Measurements from ENCODE around the gene KIF16B.

Gene KIF16B

DNA sequence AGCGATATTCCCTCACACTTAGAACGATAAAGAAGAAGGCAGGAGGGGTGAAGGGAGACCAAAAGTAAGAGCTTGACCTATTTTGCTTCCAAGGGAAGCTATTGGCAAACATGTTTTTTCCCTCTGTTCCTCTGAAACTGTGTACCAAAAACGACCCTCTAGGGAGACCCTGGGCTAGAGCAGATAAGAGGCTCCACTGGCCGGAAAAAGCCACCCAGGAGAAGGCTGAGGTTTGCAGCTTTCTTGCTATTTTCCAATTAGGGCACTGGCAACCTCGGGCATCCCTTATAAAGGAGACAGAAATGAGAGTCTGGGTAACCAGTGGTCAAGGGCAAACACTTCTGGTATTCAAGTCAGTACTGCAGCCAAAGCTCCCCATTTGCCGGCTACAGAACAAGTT lies 168.0 kb downstream of the KIF16B start:
- no peak for DNase-seq
- Histone ChIP-seq H3K4me2 (ENCODE audit: insufficient read depth, low read length) (no peak overlapping the region), H4K20me1 (ENCODE audit: insufficient read depth, low read length) (no peaks in the 10 kb centered on the region), H3K79me2 (ENCODE audit: insufficient read depth, low read length) (no peaks in the 10 kb centered on the region), H3K4me3 (ENCODE audit: low read depth in 1 of 2, low read length in 2 of 2) (no peak overlapping the region), H3K27ac (ENCODE audit: low read length) (no peak overlapping the region), H3K9ac (ENCODE audit: low read depth, low read length) (no peak overlapping the region), H2AFZ (ENCODE audit: low read depth, low read length) (no peak overlapping the region), H3K36me3 (ENCODE audit: insufficient read depth, low read length) (no peaks in the 10 kb centered on the region), H3K9me3 (ENCODE audit: insufficient read depth, low read length, severe bottlenecking) (no peaks in the 10 kb centered on the region), H3K4me1 (ENCODE audit: insufficient read depth, low read length) (no peaks in the 10 kb centered on the region), H3K27me3 (ENCODE audit: insufficient read depth, low read length, poor library complexity) (no peaks in the 10 kb centered on the region)
- TF ChIP-seq, protein P1, sequence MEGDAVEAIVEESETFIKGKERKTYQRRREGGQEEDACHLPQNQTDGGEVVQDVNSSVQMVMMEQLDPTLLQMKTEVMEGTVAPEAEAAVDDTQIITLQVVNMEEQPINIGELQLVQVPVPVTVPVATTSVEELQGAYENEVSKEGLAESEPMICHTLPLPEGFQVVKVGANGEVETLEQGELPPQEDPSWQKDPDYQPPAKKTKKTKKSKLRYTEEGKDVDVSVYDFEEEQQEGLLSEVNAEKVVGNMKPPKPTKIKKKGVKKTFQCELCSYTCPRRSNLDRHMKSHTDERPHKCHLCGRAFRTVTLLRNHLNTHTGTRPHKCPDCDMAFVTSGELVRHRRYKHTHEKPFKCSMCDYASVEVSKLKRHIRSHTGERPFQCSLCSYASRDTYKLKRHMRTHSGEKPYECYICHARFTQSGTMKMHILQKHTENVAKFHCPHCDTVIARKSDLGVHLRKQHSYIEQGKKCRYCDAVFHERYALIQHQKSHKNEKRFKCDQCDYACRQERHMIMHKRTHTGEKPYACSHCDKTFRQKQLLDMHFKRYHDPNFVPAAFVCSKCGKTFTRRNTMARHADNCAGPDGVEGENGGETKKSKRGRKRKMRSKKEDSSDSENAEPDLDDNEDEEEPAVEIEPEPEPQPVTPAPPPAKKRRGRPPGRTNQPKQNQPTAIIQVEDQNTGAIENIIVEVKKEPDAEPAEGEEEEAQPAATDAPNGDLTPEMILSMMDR (IDR thresholded peaks at IDR 0.05; ENCODE audit: borderline replicate concordance, extremely low read depth, low read length, poor library complexity, severe bottlenecking): no peak
- no peak for TF ChIP-seq EZH2 (IDR thresholded peaks at IDR 0.05; ENCODE audit: borderline replicate concordance, low read depth, low read length, severe bottlenecking)
- ATAC-seq (ENCODE audit: insufficient read depth, low read depth): no peak

DNA sequence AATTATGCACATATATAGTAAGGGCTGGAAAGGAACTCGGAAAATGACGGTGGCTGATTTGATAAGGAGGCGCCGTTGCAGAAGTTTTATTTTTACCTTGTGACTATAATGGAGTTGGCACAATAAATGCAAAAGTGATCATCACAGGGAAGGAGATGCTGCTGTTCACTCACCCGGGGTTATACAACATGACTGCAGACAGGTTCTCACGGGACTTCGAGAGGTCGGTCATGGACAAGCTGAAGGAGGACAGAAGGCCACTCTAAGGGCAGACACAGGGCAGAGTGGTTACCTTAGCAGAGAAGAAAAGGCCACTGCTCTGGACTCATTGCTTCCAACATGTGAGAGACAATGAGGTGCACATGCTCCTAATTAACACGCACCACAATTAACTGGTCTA lies 168.6 kb downstream of the KIF16B start:
- no peak for DNase-seq
- Histone ChIP-seq H3K27me3 (ENCODE audit: insufficient read depth, low read length, poor library complexity) (no peaks in the 10 kb centered on the region), H2AFZ (ENCODE audit: low read depth, low read length) (no peak overlapping the region), H3K4me3 (ENCODE audit: low read depth in 1 of 2, low read length in 2 of 2) (no peak overlapping the region), H3K79me2 (ENCODE audit: insufficient read depth, low read length) (no peaks in the 10 kb centered on the region), H3K4me1 (ENCODE audit: insufficient read depth, low read length) (no peaks in the 10 kb centered on the region), H3K27ac (ENCODE audit: low read length) (no peak overlapping the region), H3K9me3 (ENCODE audit: insufficient read depth, low read length, severe bottlenecking) (no peaks in the 10 kb centered on the region), H3K4me2 (ENCODE audit: insufficient read depth, low read length) (no peak overlapping the region), H4K20me1 (ENCODE audit: insufficient read depth, low read length) (no peaks in the 10 kb centered on the region), H3K9ac (ENCODE audit: low read depth, low read length) (no peak overlapping the region), H3K36me3 (ENCODE audit: insufficient read depth, low read length) (no peaks in the 10 kb centered on the region)
- ATAC-seq (ENCODE audit: insufficient read depth, low read depth): no peak
- no peak for TF ChIP-seq EZH2 (IDR thresholded peaks at IDR 0.05; ENCODE audit: borderline replicate concordance, low read depth, low read length, severe bottlenecking)
- TF ChIP-seq, protein P1 (IDR thresholded peaks at IDR 0.05; ENCODE audit: borderline replicate concordance, extremely low read depth, low read length, poor library complexity, severe bottlenecking): no peak

DNA sequence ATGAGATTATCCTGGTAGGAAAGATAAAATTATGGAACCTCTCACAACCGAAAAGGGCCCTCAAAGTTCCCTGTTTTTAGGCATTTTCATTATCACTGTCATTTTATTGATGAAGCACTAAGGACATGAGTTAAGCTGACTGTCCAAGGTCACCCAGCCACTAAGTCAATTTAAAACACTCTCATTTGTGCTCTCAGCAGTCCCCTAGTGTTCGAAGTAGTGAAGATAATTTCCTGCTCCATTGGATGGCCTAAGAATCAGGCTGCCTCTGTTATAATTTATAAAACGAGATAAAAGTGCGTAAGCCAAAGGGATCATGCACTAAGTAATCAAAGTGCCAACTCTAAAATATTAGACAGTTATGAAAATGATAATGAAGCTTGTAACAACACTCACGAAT lies 169.1 kb downstream of the KIF16B start:
- no peaks in the 10 kb centered on the region for H3K36me3 ChIP-seq (ENCODE audit: insufficient read depth, low read length)
- no peak overlapping the region for H2AFZ ChIP-seq (ENCODE audit: low read depth, low read length)
- H3K9ac ChIP-seq (ENCODE audit: low read depth, low read length): no peak overlapping the region
- H3K4me3 ChIP-seq (ENCODE audit: low read depth in 1 of 2, low read length in 2 of 2): no peak overlapping the region
- TF ChIP-seq, protein P1 (IDR thresholded peaks at IDR 0.05; ENCODE audit: borderline replicate concordance, extremely low read depth, low read length, poor library complexity, severe bottlenecking): no peak
- no peak for TF ChIP-seq EZH2 (IDR thresholded peaks at IDR 0.05; ENCODE audit: borderline replicate concordance, low read depth, low read length, severe bottlenecking)
- no peak overlapping the region for H3K4me2 ChIP-seq (ENCODE audit: insufficient read depth, low read length)
- ATAC-seq (ENCODE audit: insufficient read depth, low read depth) (no peak), DNase-seq (no peak)
- no peaks in the 10 kb centered on the region for H3K27me3 ChIP-seq (ENCODE audit: insufficient read depth, low read length, poor library complexity)
- no peaks in the 10 kb centered on the region for H4K20me1 ChIP-seq (ENCODE audit: insufficient read depth, low read length)
- no peaks in the 10 kb centered on the region for H3K4me1 ChIP-seq (ENCODE audit: insufficient read depth, low read length)
- H3K79me2 ChIP-seq (ENCODE audit: insufficient read depth, low read length): no peaks in the 10 kb centered on the region
- no peaks in the 10 kb centered on the region for H3K9me3 ChIP-seq (ENCODE audit: insufficient read depth, low read length, severe bottlenecking)
- H3K27ac ChIP-seq (ENCODE audit: low read length): no peak overlapping the region

DNA sequence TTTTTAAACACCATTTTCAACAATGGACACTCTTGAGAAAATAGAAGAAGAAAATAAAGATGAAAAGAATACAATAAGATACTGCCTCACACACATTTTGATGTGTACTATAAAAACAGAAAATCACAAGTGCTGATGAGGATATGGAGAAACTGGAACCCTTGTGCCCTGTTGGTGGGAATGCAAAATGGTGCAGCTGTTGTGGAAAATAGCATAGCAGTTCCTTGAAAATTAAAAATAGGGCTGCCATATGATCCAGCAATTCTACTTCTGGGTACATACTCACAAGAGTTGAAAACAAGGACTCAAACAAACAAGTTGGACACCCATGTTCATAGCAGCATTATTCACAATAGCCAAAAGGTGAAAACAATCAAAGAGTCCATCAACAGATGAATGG lies 173.0 kb downstream of the KIF16B start:
- TF ChIP-seq, protein P1 (IDR thresholded peaks at IDR 0.05; ENCODE audit: borderline replicate concordance, extremely low read depth, low read length, poor library complexity, severe bottlenecking): no peak
- Histone ChIP-seq H4K20me1 (ENCODE audit: insufficient read depth, low read length) (no peaks in the 10 kb centered on the region), H3K4me1 (ENCODE audit: insufficient read depth, low read length) (no peaks in the 10 kb centered on the region), H3K9me3 (ENCODE audit: insufficient read depth, low read length, severe bottlenecking) (no peaks in the 10 kb centered on the region), H3K9ac (ENCODE audit: low read depth, low read length) (no peak overlapping the region), H3K27ac (ENCODE audit: low read length) (no peak overlapping the region), H3K4me3 (ENCODE audit: low read depth in 1 of 2, low read length in 2 of 2) (no peak overlapping the region), H3K36me3 (ENCODE audit: insufficient read depth, low read length) (no peaks in the 10 kb centered on the region), H3K4me2 (ENCODE audit: insufficient read depth, low read length) (no peak overlapping the region), H2AFZ (ENCODE audit: low read depth, low read length) (no peak overlapping the region), H3K27me3 (ENCODE audit: insufficient read depth, low read length, poor library complexity) (no peaks in the 10 kb centered on the region), H3K79me2 (ENCODE audit: insufficient read depth, low read length) (no peaks in the 10 kb centered on the region)
- DNase-seq (no peak), ATAC-seq (ENCODE audit: insufficient read depth, low read depth) (no peak)

All from DND-41 (cell line).